ENCODE data around the gene NDUFAF2. TPM values are rescaled to one million over a fixed set of nuclear protein-coding genes. Genes with fewer than 3 reads are reported as not detected.
"Not testable (repeated sequence)": the region's sequence is repeated elsewhere in the genome, so short reads cannot be mapped to it uniquely, and the experiment has no call there.

The NDUFAF2 gene
- polyA plus RNA-seq, 1 of the 3 experiments (the other 2 are of a cell fraction): 33.4 TPM

DNA sequence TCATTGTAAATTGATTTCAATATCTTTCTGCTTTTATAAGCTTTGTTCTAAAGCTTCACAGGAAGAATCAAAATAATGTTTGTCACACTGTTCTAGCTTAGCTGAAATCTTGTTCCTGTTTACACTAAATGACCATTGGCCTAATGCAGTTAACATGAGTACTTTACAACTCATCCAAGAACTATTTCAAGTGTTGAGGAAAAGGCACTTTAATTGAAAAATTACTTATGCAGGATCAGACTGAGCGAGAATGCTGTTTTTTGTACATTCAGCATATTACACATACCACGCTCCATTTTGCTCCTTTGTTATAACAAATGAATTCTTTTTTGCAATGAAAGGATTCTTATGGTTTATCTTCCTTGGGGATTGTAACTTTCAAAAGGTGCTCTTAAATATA lies 239.7 kb downstream of the NDUFAF2 start:
- POLR2A ChIA-PET: no interaction called here
- no peak overlapping the region for H2AFZ ChIP-seq (ENCODE audit: low read depth)
- CTCF ChIA-PET: no interaction called here
- H3K27me3 ChIP-seq (ENCODE audit: insufficient read depth): no peaks in the 10 kb centered on the region
- H3K9me2 ChIP-seq: no peaks in the 10 kb centered on the region
- no peak for DNase-seq
- 93% methylated on average over 2 of the region's 2 CpGs for WGBS (ENCODE audit: low lambda C conversion rate)
- H3F3A ChIP-seq (replicated peaks; ENCODE audit: insufficient read depth): no peaks in the 10 kb centered on the region
- no peak overlapping the region for H3K4me3 ChIP-seq (ENCODE audit: low read depth in 2 of 2, low read length in 1 of 2)
- no peak overlapping the region for H3K27ac ChIP-seq (ENCODE audit: low read depth in 2 of 2, low read length in 1 of 2)
- no peak overlapping the region for H3K9ac ChIP-seq
- peaks cover 0 to 4% of the 10 kb centered on the region in 2 experiments; a peak in 1 of 4 replicates for H3K4me1 ChIP-seq (ENCODE audit: control insufficient read depth in 1 of 2, insufficient read depth in 2 of 2, low read depth in 1 of 2, low read length in 1 of 2)
- no peaks in the 10 kb centered on the region for H3K9me3 ChIP-seq
- no peak overlapping the region for H3K4me2 ChIP-seq
- H3K36me3 ChIP-seq (replicated peaks in 1 of 2; ENCODE audit: control insufficient read depth in 1 of 2, insufficient read depth in 2 of 2, low read length in 1 of 2): no peaks in the 10 kb centered on the region
- TF ChIP-seq GATA2 (CRISPR knock-in tag; IDR thresholded peaks at IDR 0.05): no peak
- TF ChIP-seq SMC3 (IDR thresholded peaks at IDR 0.05; ENCODE audit: low read depth, low read length): no peak
- TF ChIP-seq NRF1 (IDR thresholded peaks at IDR 0.05; ENCODE audit: low read depth, low read length): no peak
- TF ChIP-seq, protein P1, sequence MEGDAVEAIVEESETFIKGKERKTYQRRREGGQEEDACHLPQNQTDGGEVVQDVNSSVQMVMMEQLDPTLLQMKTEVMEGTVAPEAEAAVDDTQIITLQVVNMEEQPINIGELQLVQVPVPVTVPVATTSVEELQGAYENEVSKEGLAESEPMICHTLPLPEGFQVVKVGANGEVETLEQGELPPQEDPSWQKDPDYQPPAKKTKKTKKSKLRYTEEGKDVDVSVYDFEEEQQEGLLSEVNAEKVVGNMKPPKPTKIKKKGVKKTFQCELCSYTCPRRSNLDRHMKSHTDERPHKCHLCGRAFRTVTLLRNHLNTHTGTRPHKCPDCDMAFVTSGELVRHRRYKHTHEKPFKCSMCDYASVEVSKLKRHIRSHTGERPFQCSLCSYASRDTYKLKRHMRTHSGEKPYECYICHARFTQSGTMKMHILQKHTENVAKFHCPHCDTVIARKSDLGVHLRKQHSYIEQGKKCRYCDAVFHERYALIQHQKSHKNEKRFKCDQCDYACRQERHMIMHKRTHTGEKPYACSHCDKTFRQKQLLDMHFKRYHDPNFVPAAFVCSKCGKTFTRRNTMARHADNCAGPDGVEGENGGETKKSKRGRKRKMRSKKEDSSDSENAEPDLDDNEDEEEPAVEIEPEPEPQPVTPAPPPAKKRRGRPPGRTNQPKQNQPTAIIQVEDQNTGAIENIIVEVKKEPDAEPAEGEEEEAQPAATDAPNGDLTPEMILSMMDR (IDR thresholded peaks at IDR 0.05): no peak
- no peak for TF ChIP-seq MEF2A (IDR thresholded peaks at IDR 0.05; ENCODE audit: borderline replicate concordance, low read depth)
- TF ChIP-seq RAD21 (IDR thresholded peaks at IDR 0.05; ENCODE audit: low read length): no peak
- TF ChIP-seq SIN3A (IDR thresholded peaks at IDR 0.05; ENCODE audit: borderline replicate concordance, low read depth, low read length): no peak
- no peak for TF ChIP-seq EZH2phosphoT487 (IDR thresholded peaks at IDR 0.05; ENCODE audit: borderline replicate concordance, low read depth)
- no peak for TF ChIP-seq FOXM1 (IDR thresholded peaks at IDR 0.05; ENCODE audit: low read depth)
- no peak for TF ChIP-seq EP300 (IDR thresholded peaks at IDR 0.05; ENCODE audit: borderline replicate concordance in 1 of 2, low read depth in 1 of 2, low read length in 1 of 2)
- no peak for TF ChIP-seq TAF1 (IDR thresholded peaks at IDR 0.05; ENCODE audit: borderline replicate concordance, low read depth, low read length)
- TF ChIP-seq, protein P2, sequence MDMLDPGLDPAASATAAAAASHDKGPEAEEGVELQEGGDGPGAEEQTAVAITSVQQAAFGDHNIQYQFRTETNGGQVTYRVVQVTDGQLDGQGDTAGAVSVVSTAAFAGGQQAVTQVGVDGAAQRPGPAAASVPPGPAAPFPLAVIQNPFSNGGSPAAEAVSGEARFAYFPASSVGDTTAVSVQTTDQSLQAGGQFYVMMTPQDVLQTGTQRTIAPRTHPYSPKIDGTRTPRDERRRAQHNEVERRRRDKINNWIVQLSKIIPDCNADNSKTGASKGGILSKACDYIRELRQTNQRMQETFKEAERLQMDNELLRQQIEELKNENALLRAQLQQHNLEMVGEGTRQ (IDR thresholded peaks at IDR 0.05; ENCODE audit: borderline replicate concordance, low read depth, low read length): no peak
- H4K20me1 ChIP-seq (ENCODE audit: insufficient read depth): no peaks in the 10 kb centered on the region
- no peaks in the 10 kb centered on the region for H3K79me2 ChIP-seq (ENCODE audit: insufficient read depth)

DNA sequence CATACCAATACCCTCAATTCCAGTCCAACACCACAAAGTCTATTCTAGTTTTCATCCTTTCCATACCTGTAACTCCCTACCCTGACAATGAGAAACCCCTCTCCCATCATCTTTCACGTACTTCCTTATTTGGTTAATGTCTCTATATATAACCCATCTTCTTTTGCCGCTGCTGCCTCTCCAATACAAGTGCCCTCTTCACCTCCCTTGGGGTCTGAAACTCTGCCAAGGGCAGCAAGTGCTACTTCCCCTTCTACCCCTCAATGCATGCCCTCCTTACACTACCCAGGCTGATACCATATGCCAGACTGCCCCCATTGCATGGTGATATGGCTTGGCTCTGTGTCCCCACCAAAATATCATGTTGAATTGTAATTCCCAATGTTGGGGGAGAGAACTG lies 241.6 kb downstream of the NDUFAF2 start:
- ChIA-PET CTCF (no interaction called here), POLR2A (no interaction called here)
- Histone ChIP-seq H3K9ac (no peak overlapping the region), H3K79me2 (ENCODE audit: insufficient read depth) (no peaks in the 10 kb centered on the region), H3K36me3 (replicated peaks in 1 of 2; ENCODE audit: control insufficient read depth in 1 of 2, insufficient read depth in 2 of 2, low read length in 1 of 2) (no peaks in the 10 kb centered on the region), H3K4me3 (ENCODE audit: low read depth in 2 of 2, low read length in 1 of 2) (no peak overlapping the region), H3K4me1 (ENCODE audit: control insufficient read depth in 1 of 2, insufficient read depth in 2 of 2, low read depth in 1 of 2, low read length in 1 of 2) (peaks cover 0 to 4% of the 10 kb centered on the region in 2 experiments; a peak in 1 of 4 replicates), H3K9me2 (no peaks in the 10 kb centered on the region), H3K27me3 (ENCODE audit: insufficient read depth) (no peaks in the 10 kb centered on the region), H3K27ac (ENCODE audit: low read depth in 2 of 2, low read length in 1 of 2) (no peak overlapping the region), H3K4me2 (no peak overlapping the region), H4K20me1 (ENCODE audit: insufficient read depth) (no peaks in the 10 kb centered on the region), H2AFZ (ENCODE audit: low read depth) (no peak overlapping the region), H3F3A (replicated peaks; ENCODE audit: insufficient read depth) (no peaks in the 10 kb centered on the region), H3K9me3 (no peaks in the 10 kb centered on the region)
- DNase-seq: no peak
- TF ChIP-seq, protein P3, sequence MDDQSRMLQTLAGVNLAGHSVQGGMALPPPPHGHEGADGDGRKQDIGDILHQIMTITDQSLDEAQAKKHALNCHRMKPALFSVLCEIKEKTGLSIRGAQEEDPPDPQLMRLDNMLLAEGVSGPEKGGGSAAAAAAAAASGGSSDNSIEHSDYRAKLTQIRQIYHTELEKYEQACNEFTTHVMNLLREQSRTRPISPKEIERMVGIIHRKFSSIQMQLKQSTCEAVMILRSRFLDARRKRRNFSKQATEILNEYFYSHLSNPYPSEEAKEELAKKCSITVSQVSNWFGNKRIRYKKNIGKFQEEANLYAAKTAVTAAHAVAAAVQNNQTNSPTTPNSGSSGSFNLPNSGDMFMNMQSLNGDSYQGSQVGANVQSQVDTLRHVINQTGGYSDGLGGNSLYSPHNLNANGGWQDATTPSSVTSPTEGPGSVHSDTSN (IDR thresholded peaks at IDR 0.05): no peak
- TF ChIP-seq, protein P4, sequence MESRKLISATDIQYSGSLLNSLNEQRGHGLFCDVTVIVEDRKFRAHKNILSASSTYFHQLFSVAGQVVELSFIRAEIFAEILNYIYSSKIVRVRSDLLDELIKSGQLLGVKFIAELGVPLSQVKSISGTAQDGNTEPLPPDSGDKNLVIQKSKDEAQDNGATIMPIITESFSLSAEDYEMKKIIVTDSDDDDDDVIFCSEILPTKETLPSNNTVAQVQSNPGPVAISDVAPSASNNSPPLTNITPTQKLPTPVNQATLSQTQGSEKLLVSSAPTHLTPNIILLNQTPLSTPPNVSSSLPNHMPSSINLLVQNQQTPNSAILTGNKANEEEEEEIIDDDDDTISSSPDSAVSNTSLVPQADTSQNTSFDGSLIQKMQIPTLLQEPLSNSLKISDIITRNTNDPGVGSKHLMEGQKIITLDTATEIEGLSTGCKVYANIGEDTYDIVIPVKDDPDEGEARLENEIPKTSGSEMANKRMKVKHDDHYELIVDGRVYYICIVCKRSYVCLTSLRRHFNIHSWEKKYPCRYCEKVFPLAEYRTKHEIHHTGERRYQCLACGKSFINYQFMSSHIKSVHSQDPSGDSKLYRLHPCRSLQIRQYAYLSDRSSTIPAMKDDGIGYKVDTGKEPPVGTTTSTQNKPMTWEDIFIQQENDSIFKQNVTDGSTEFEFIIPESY (IDR thresholded peaks at IDR 0.05; ENCODE audit: borderline replicate concordance, low read depth): no peak
- TF ChIP-seq POLR2AphosphoS5 (IDR thresholded peaks at IDR 0.05; ENCODE audit: low read depth, low read length) (no peak), MXI1 (IDR thresholded peaks at IDR 0.05; ENCODE audit: low read depth, low read length) (no peak)
- 61% methylated on average over 2 of the region's 2 CpGs for WGBS (ENCODE audit: low lambda C conversion rate)

DNA sequence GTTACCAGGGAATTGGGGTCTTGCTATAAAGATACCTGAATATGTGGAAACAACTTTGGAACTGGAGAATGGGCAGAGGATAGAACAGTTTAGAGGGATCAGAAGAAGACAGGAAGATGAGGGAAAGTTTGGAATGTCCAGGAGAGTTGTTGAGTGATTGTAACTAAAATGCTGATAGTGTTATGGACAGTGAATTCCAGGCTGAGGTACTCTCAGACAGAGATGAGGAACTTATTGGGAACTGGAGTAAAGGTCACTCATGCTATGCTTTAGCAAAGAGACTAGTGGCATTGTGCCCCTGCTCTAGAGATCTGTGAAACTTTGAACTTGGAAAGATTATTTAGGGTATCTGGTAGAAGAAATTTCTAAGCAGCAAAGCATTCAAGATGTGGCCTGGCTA lies 242.3 kb downstream of the NDUFAF2 start:
- H3K4me2 ChIP-seq; H4K20me1 ChIP-seq (ENCODE audit: insufficient read depth); H3K9me2 ChIP-seq; H3K79me2 ChIP-seq (ENCODE audit: insufficient read depth); H3F3A ChIP-seq (replicated peaks; ENCODE audit: insufficient read depth); H2AFZ ChIP-seq (ENCODE audit: low read depth); CTCF ChIA-PET; H3K9me3 ChIP-seq; H3K9ac ChIP-seq; H3K4me1 ChIP-seq (ENCODE audit: control insufficient read depth in 1 of 2, insufficient read depth in 2 of 2, low read depth in 1 of 2, low read length in 1 of 2); H3K36me3 ChIP-seq (replicated peaks in 1 of 2; ENCODE audit: control insufficient read depth in 1 of 2, insufficient read depth in 2 of 2, low read length in 1 of 2); POLR2A ChIA-PET; H3K4me3 ChIP-seq (ENCODE audit: low read depth in 2 of 2, low read length in 1 of 2); DNase-seq; H3K27me3 ChIP-seq (ENCODE audit: insufficient read depth); H3K27ac ChIP-seq (ENCODE audit: low read depth in 2 of 2, low read length in 1 of 2): not testable (repeated sequence)

Measured in SK-N-SH (cell line).